PC-9 (cell line): ENCODE data around the gene SMIM38. TPM values are rescaled to one million over a fixed set of nuclear protein-coding genes. Genes with fewer than 3 reads are reported as not detected.

Source experiments
- BruUV-seq: library from RNA; stranded (reverse); fragments of 400-500 nt; replicated peaks from 2 replicates; lab custom pipeline; 2021; lab: Mats Ljungman, UMichigan
- CTCF ChIA-PET: fragments of 300-600 bp; sonication (Branson Sonifier 250); formaldehyde crosslinking; loops from one replicate; lab custom pipeline; 2022; ENCODE audit warnings: antibody characterized with exemption; lab: Charles Lee
- POLR2A ChIA-PET: fragments of 300-600 bp; sonication (Branson Sonifier 250); formaldehyde crosslinking; loops from one replicate; lab custom pipeline; 2022; ENCODE audit warnings: antibody characterized with exemption; ENCODE audit not compliant: unreplicated experiment; lab: Charles Lee
- DNase-seq, 2 experiments: peaks; one replicate each; pipeline versions ENCODE4 v3.0.0 to v3.0.0-alpha.2; 2015 to 2022; ENCODE audit warnings: mixed read lengths in 1 of 2
- H2AFZ ChIP-seq: fragments of 200-600 bp; sonication (generic); 2 replicates; pipeline ENCODE4 v1.8.1; 2017; ENCODE audit warnings: antibody characterized with exemption
- H3F3A ChIP-seq: fragments of 200-600 bp; sonication (generic); 2 replicates; pipeline ENCODE4 v1.8.1; 2017; ENCODE audit warnings: antibody characterized with exemption, mild to moderate bottlenecking, low read depth; ENCODE audit not compliant: insufficient read depth
- H3K27ac ChIP-seq: fragments of 200-600 bp; sonication (generic); 2 replicates; pipeline ENCODE4 v1.6.1; 2016; ENCODE audit warnings: mixed run types
- H3K27me3 ChIP-seq: fragments of 200-600 bp; sonication (generic); 2 replicates; pipeline ENCODE4 v1.6.1; 2016; ENCODE audit warnings: low read depth, mixed run types; ENCODE audit not compliant: insufficient read depth
- H3K36me3 ChIP-seq: fragments of 200-600 bp; sonication (generic); 2 replicates; pipeline ENCODE4 v1.6.1; 2016; ENCODE audit warnings: low read depth, mixed run types
- H3K4me1 ChIP-seq: fragments of 200-600 bp; sonication (generic); replicated peaks from 2 replicates; pipeline ENCODE4 v1.6.1; 2016; ENCODE audit warnings: mixed run types; ENCODE audit not compliant: insufficient read depth
- H3K4me2 ChIP-seq: fragments of 200-600 bp; sonication (generic); 2 replicates; pipeline ENCODE4 v1.6.1; 2017; ENCODE audit warnings: mixed run types
- H3K4me3 ChIP-seq: fragments of 200-600 bp; sonication (generic); 2 replicates; pipeline ENCODE4 v1.6.1; 2016; ENCODE audit warnings: mixed run types
- H3K79me2 ChIP-seq: fragments of 200-600 bp; sonication (generic); 2 replicates; pipeline ENCODE4 v1.6.1; 2017; ENCODE audit warnings: low read depth, mixed run types
- H3K9me2 ChIP-seq: fragments of 200-600 bp; sonication (generic); 2 replicates; pipeline ENCODE4 v1.8.1; 2017; ENCODE audit warnings: mild to moderate bottlenecking; ENCODE audit not compliant: insufficient read depth
- H3K9me3 ChIP-seq: fragments of 200-600 bp; sonication (generic); 2 replicates; pipeline ENCODE4 v1.8.1; 2016; ENCODE audit warnings: low read depth; ENCODE audit not compliant: insufficient read depth
- H4K20me1 ChIP-seq: fragments of 200-600 bp; sonication (generic); 2 replicates; pipeline ENCODE4 v1.8.1; 2017; ENCODE audit not compliant: insufficient read depth
- EZH2 ChIP-seq: fragments of 200-600 bp; sonication (generic); IDR thresholded peaks from 2 replicates; pipeline ENCODE4 v1.8.0; 2017; ENCODE audit warnings: antibody characterized with exemption, low read depth
- intact Hi-C: fragments of 100-400 bp; cut with micrococcal nuclease; formaldehyde crosslinking; loops from one replicate; pipeline ENCODE4 v1.10.0; 2022; ENCODE audit not compliant: unreplicated experiment
- total RNA-seq: library from RNA; stranded (reverse); gene quantifications from 2 replicates; pipeline ENCODE4 v1.2.3, GENCODE V29; 2021
- TF ChIP-seq, protein P1 (sequence below): fragments of 200-600 bp; sonication (generic); conservative IDR thresholded peaks from 2 replicates; pipeline ENCODE4 v1.6.1; 2017; ENCODE audit warnings: mixed run types, antibody characterized with exemption, mild to moderate bottlenecking, moderate library complexity

SMIM38 gene
- total RNA-seq, 1 experiment from 2014 or later = 0.26 TPM

DNA sequence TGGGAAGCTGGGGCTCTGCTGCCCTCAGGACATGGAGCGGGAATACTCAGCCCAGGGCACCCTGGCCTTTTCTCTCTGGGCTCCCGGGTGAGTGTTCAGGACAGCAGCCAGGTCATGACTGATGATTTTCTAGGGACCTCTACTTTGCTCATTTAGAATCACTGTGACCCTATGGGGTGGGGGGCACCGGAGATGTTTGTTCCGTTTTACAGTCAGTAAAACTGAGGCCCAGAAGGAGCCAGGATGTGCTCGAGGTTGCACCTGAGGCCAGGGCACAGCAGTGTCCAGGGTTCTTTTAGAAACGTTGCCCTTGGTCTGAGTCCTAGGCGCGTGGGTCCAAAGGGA is 48.1 kb downstream of the SMIM38 start:
- Histone ChIP-seq H3K9me3 (no peaks in the 10 kb centered on the region), H3K4me3 (no peak overlapping the region), H3K36me3 (no peaks in the 10 kb centered on the region), H3K4me2 (no peak overlapping the region), H3K27me3 (no peaks in the 10 kb centered on the region), H3K4me1 (no peaks in the 10 kb centered on the region), H3F3A (peaks cover 17% of the 10 kb centered on the region; the same call in 1 of the 2 replicates), H3K79me2 (no peaks in the 10 kb centered on the region), H2AFZ (no peak overlapping the region), H3K27ac (no peak overlapping the region), H3K9me2 (no peaks in the 10 kb centered on the region), H4K20me1 (no peaks in the 10 kb centered on the region)
- no peak for TF ChIP-seq EZH2
- TF ChIP-seq, protein P1, sequence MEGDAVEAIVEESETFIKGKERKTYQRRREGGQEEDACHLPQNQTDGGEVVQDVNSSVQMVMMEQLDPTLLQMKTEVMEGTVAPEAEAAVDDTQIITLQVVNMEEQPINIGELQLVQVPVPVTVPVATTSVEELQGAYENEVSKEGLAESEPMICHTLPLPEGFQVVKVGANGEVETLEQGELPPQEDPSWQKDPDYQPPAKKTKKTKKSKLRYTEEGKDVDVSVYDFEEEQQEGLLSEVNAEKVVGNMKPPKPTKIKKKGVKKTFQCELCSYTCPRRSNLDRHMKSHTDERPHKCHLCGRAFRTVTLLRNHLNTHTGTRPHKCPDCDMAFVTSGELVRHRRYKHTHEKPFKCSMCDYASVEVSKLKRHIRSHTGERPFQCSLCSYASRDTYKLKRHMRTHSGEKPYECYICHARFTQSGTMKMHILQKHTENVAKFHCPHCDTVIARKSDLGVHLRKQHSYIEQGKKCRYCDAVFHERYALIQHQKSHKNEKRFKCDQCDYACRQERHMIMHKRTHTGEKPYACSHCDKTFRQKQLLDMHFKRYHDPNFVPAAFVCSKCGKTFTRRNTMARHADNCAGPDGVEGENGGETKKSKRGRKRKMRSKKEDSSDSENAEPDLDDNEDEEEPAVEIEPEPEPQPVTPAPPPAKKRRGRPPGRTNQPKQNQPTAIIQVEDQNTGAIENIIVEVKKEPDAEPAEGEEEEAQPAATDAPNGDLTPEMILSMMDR = no peak
- POLR2A ChIA-PET = no interaction called here
- no peak for DNase-seq
- BruUV-seq = no TSS peak
- CTCF ChIA-PET = no interaction called here
- intact Hi-C loops = no loop called here

DNA sequence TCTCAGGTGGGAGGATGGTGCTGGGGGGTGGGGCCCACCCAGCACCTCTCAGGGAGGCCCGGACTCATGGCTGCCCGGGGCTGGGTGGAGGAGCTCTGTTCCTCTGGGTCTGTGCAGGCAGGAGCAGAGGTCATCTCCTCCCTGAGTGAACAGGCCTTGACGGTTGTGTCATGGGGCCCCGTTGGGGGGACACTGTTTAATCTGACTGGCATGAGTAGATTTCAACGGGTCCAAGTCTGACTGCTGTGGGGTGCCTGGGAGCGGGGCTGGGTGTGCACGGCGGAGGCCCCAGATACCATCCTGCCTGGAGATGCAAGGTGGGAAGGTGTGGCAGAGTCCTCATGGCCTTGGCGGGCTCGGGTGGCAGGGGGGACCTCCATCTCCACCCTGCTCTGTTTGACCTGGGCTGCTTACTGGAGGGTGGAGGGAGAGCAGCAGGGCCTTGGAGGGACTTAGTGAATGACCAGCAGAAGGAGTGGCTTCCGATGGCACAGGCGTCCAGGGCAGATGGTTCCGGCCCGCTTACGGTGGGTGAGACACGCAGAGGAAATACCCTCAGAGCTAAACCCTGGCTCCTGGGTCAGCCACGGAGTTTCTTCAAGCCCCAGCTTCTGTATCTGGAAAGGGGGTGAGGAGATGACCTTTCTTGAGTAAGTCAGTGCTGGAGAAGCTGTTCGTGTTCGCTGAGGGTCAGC is 48.7 kb downstream of the SMIM38 start:
- TF ChIP-seq, protein P1 = no peak
- TF ChIP-seq EZH2 = no peak
- no peak overlapping the region for H2AFZ ChIP-seq
- H3K4me3 ChIP-seq = no peak overlapping the region
- H3K9me3 ChIP-seq = no peaks in the 10 kb centered on the region
- H4K20me1 ChIP-seq = no peaks in the 10 kb centered on the region
- no peaks in the 10 kb centered on the region for H3K4me1 ChIP-seq
- no peak for DNase-seq
- H3F3A ChIP-seq = peaks cover 17% of the 10 kb centered on the region; the same call in 1 of the 2 replicates
- CTCF ChIA-PET = no interaction called here
- H3K79me2 ChIP-seq = no peaks in the 10 kb centered on the region
- intact Hi-C loops = no loop called here
- no peaks in the 10 kb centered on the region for H3K9me2 ChIP-seq
- H3K27ac ChIP-seq = no peak overlapping the region
- H3K4me2 ChIP-seq = no peak overlapping the region
- H3K36me3 ChIP-seq = no peaks in the 10 kb centered on the region
- POLR2A ChIA-PET = no interaction called here
- no peaks in the 10 kb centered on the region for H3K27me3 ChIP-seq
- BruUV-seq = no TSS peak

DNA sequence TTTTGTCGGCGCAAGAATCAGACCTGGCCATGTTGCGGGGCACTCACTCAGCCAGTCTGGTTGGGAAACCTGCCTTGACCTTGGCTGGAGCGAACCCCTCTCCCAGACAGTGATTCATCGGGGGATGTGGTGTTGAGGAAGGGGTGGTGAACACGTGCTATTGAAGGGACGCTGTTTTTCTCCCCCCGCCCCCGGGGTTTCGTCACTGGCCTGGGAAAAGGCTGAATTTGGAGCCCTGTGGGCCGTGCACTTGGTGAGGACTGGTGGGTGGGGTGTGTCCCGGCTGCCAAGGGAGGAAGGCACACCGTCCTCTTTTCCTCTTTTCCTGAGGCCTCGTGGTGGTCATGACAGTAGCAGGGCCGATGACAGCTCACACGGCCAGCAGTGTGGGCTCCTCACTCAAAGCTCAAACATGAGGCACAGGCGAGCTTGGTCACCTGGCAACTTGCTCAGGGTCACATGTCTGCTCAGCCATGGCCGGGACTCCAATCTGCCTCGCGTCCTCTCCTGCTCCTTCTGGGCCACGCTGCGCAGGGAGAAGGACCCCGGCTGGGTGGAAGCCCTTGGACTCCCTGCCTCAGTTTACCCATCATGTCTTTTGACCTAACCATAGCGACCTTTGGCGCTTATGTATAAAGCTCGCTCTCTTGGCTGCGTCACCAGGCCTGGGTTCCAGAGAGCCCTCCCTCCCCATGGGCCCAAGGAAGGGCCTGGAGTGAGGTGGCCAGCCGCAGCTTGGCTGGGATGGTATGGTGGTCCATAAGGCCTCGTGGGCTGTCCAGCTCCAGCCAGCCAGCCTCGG is 49.4 kb downstream of the SMIM38 start:
- TF ChIP-seq, protein P1 = no peak
- no peak for TF ChIP-seq EZH2
- peaks cover 4% of the 10 kb centered on the region for H3K4me1 ChIP-seq
- BruUV-seq = no TSS peak
- no peaks in the 10 kb centered on the region for H3K9me2 ChIP-seq
- H3K36me3 ChIP-seq = no peaks in the 10 kb centered on the region
- peaks cover 17% of the 10 kb centered on the region; the same call in 1 of the 2 replicates for H3F3A ChIP-seq
- intact Hi-C loops = no loop called here
- H3K4me3 ChIP-seq = no peak overlapping the region
- H3K4me2 ChIP-seq = no peak overlapping the region
- H3K9me3 ChIP-seq = no peaks in the 10 kb centered on the region
- CTCF ChIA-PET = interaction anchor here (0.6 kb wide), 1 partner anchor 14 kb away, joined by 3 read pairs; no protein-coding TSS in a partner anchor
- H4K20me1 ChIP-seq = no peaks in the 10 kb centered on the region
- no peak overlapping the region for H3K27ac ChIP-seq
- no peaks in the 10 kb centered on the region for H3K27me3 ChIP-seq
- POLR2A ChIA-PET = no interaction called here
- no peaks in the 10 kb centered on the region for H3K79me2 ChIP-seq
- DNase-seq = no peak
- H2AFZ ChIP-seq = no peak overlapping the region

Other genes starting within 250 kb of the SMIM38 start
- not detected in 2 replicates for gene MRGPRD, start 174.9 kb upstream of the SMIM38 start, total RNA-seq
- gene MRGPRF, start 142.7 kb upstream of the SMIM38 start, total RNA-seq = 0.35 and 0.50 TPM in 2 replicates
- 24.8 and 26.4 TPM in 2 replicates for gene TPCN2, start 107.0 kb upstream of the SMIM38 start, total RNA-seq
- 182 and 232 TPM in 2 replicates for gene MYEOV, start 138.2 kb downstream of the SMIM38 start, total RNA-seq